Stimulated activated CD8-positive, alpha-beta memory T cell treated with anti-CD3 and anti-CD28 coated beads, Interleukin-7, amount 100 ng/mL, for 48 hours (primary cell): Measurements from ENCODE around the gene CLPX.
"Not testable (repeated sequence)": the region's sequence is repeated elsewhere in the genome, so short reads cannot be mapped to it uniquely, and the experiment has no call there.

Source experiments
- DNase-seq, 2 donors: peaks; one replicate each; pipeline ENCODE4 v3.0.0-alpha.2; 2020; ENCODE audit warnings: low read depth in 1 of 2; ENCODE audit errors: extremely low read depth in 1 of 2

CLPX gene

GRCh38 chr15:65175511-65175910 lies 9.6 kb downstream of the CLPX start:
- DNase-seq: no peak

DNA sequence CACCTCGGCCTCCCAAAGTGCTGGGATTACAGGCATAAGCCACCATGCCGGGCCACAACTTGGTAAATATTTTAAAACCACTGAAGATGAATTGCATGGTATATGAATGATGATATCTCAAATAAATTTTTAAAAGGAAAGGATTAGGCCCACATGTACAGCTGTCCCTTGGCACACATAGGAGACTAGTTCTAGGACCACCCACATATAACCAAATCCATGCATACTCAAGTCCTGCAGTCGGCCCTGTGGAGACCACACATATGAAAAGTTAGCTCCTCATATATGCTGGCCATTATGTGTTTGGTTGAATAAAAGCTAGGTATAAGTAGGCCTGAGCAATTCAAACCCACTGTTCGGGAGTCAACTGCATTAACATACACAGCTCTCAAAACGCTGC lies 10.6 kb downstream of the CLPX start:
- no peak for DNase-seq

DNA sequence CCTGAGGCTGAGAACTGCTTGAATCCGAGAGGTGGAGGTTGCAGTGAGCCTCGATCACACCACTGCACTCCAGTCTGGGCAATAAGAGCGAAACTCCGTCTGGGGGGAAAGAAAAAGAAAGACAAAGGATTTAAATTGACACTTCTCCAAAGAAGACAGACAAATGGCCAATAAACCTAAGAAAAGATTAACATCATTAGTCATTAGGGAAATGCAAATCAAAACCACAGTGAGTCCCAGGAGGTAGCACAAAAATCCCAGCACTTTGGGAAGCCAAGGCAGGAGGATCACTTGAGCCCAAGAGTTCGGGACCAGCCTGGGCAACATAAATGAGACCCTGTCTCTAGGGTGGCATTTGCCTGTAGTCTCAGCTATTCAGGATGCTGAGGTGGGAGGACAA lies 12.6 kb downstream of the CLPX start:
- DNase-seq: no peak

- DNase-seq: no peak
These were observed 13.7 kb downstream of the CLPX start for GRCh38 chr15:65171428-65171827.

GRCh38 chr15:65165875-65166274 lies 19.3 kb downstream of the CLPX start:
- no peak for DNase-seq

GRCh38 chr15:65164139-65164538 lies 21.0 kb downstream of the CLPX start:
- DNase-seq: no peak

DNA sequence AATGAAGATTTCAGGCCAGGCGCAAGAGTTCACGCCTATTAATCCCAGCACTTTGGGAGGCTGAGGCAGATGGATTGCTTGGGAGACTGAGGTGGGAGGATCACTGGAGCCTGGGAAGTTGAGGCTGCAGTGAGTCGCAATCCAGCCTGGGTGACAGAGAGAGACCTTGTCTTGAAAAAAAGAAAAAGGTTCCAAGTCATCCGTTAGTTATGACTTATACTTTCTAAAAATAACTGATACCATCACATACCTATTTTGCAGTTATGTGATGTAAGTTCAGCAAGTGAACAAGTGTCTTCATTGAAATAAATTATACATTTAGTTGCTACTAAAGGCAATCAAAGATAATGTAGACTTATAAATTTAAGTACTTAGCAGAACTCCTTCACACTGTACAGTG lies 22.1 kb downstream of the CLPX start:
- DNase-seq: no peak

- DNase-seq: no peak
These were observed 28.4 kb downstream of the CLPX start for GRCh38 chr15:65156692-65157091.

GRCh38 chr15:65154720-65155119 lies 30.4 kb downstream of the CLPX start:
- DNase-seq: no peak

- no peak for DNase-seq
These were observed 37.2 kb downstream of the CLPX start for GRCh38 chr15:65147902-65148301.

DNA sequence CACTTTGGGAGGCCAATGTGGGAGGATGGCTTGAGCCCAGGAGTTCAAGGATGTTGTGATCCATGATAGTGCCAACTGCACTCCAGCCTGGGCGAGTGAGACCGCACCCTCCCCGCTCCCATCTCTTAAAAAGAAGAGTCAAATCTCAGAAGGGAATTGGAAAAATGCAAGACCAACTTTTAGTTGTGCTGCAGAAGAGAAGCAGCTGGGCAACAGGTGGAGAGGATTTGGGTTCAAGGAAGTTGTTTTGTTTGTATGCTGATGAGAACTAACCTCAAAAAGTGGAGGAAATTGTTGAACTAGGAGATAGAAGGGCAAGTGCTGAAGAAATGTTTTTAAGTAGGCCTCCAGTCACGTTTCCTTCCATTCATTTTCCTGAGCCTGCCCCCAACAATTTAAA lies 38.7 kb downstream of the CLPX start:
- no peak for DNase-seq

DNA sequence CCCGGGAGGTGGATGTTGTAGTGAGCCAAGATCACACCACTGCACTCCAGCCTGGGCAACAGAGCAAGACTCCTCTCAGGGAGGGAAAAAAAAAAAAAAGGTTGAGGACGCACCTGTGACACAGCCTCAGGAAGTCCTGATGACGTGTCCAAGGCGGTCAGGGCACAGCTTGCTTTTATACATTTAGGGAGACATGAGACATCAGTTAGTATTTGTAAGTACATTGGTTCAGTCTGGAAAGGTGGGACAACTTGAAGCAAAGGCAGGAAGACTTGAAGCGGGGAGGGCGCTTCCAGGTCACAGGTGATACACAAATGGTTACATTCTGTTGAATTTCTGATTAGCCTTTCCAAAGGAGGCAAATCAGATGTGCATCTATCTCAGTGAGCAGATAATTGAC lies 46.5 kb downstream of the CLPX start:
- not testable (repeated sequence) for DNase-seq

DNA sequence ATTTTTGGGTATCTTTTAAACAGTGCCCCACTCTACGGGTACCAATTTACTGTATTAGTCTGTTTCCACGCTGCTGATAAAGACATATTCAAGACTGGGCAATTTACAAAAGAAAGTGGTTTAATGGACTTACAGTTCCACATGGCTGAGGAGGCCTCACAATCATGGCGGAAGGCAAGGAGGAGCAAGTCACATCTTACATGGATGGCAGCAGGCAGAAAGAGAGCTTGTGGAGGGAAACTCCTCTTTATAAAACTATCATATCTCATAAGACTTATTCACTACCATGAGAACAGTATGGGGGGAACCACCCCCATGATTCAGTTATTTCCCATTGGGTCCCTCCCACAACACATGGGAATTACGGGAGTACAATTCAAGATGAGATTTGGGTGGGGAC lies 47.2 kb downstream of the CLPX start:
- DNase-seq: not testable (repeated sequence)

GRCh38 chr15:65137089-65137488 lies 48.1 kb downstream of the CLPX start:
- DNase-seq: not testable (repeated sequence)

DNA sequence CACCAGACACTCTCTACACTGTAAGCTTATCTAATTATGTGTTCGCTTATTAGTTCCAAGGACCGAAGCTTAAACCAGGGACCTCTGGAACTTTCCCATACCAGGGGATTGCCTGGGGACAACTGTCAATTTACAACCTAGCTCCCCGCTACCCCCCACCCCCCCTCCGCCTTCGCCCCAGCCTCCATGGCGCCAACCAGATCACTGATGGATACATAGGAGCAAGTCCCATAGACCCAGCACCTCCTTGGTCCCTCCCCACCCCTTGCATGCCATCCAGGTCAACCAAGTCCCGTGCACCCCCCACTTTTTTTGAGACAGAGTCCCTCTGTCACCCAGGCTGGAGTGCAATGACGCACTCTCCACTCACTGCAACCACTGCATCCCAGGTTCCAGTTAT lies 50.6 kb downstream of the CLPX start:
- DNase-seq: no peak

GRCh38 chr15:65133548-65134200 lies 51.5 kb downstream of the CLPX start, which contains the start of gene PDCD7:
Gene PDCD7 (minus strand): TSS chr15:65133808. CDS start chr15:65133781, 27 bp downstream.
- peak; percentile 60 to 80 for DNase-seq

GRCh38 chr15:65132878-65133547 lies 52.1 kb downstream of the CLPX start:
- no peak for DNase-seq

- DNase-seq: no peak
These were observed 54.2 kb downstream of the CLPX start for GRCh38 chr15:65130941-65131340.

DNA sequence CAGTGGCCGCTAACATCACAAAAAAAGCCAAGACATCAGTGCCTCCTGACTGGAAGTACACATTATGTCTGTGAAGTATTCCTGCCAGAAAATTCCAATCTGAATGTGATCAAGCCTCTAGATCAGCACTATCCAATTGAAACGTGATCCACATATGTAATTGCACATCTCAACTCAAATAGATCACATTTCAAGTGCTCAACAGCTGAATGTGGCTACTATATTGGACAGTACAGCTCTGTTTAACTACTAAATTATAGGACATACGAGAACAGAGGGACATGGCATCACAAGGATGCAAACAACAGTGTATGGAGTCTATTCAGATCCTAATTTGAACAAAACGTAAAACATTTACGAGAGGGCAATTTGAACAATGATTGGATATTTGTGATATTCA lies 69.6 kb downstream of the CLPX start:
- DNase-seq: no peak

- no peak for DNase-seq
These were observed 70.1 kb downstream of the CLPX start, which contains the start of gene UBAP1L for GRCh38 chr15:65115086-65115485. Gene UBAP1L (minus strand): TSS chr15:65115200. CDS start chr15:65106215, 8,985 bp downstream.

GRCh38 chr15:65110676-65111292 lies 74.4 kb downstream of the CLPX start:
- no peak for DNase-seq

DNA sequence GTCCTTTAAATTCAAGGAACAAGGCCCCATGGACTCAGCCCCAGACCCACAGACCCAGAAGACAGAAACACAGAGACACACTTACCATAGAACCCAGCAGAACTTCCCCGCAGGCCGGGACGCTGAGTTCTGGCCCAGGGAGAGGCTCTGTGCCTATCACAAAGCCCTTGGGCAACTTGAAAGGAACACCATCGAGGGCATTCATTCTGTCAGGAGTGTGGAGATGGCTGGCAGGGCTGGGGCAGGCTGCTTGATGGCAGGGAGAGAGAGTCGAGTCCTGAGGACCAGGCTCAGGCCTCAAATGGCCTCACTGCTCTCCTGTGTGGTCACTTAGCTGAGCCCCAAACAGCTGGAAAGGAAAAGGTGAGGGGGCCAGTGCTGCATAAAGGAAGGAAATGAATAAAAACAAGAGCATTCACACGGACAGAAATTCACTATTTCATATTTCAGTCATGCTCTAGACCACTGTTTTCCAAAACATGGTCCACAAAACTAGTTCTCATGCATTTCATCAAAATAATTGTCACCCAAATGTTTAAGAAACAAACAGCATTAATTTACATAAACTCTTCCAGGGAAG lies 79.0 kb downstream of the CLPX start:
- DNase-seq: no peak
